Effector memory CD4-positive, alpha-beta T cell (primary cell): ENCODE measurements around the gene CLCN2.
A peak's percentile ranks its signal among the peaks of the same experiment; 100 is the strongest.

Experiments used
- DNase-seq, 3 donors: peaks; one replicate each; pipeline ENCODE4 v3.0.0-alpha.2; 2020
- H3K27ac ChIP-seq: 2 replicates; pipeline ENCODE4 v1.7.0; 2013; ENCODE audit warnings: mild to moderate bottlenecking, low read length, moderate library complexity; ENCODE audit not compliant: insufficient read depth, poor library complexity, severe bottlenecking
- H3K27me3 ChIP-seq: replicated peaks from 2 replicates; pipeline ENCODE4 v1.7.0; 2013; ENCODE audit warnings: mild to moderate bottlenecking, low read length; ENCODE audit not compliant: insufficient read depth, control insufficient read depth, poor library complexity, severe bottlenecking
- H3K36me3 ChIP-seq: 2 replicates; pipeline ENCODE4 v1.7.0; 2013; ENCODE audit warnings: mild to moderate bottlenecking, low read length, moderate library complexity; ENCODE audit not compliant: control insufficient read depth, insufficient read depth
- H3K4me1 ChIP-seq: 2 replicates; pipeline ENCODE4 v1.7.0; 2013; ENCODE audit warnings: low read length, mild to moderate bottlenecking; ENCODE audit not compliant: control insufficient read depth, insufficient read depth, poor library complexity, severe bottlenecking
- H3K4me3 ChIP-seq: 2 replicates; pipeline ENCODE4 v1.7.0; 2013; ENCODE audit warnings: low read length, low read depth, mild to moderate bottlenecking; ENCODE audit not compliant: insufficient read depth, poor library complexity, severe bottlenecking
- H3K9me3 ChIP-seq: 2 replicates; pipeline ENCODE4 v1.7.0; 2013; ENCODE audit warnings: mild to moderate bottlenecking, low read length, moderate library complexity; ENCODE audit not compliant: control insufficient read depth

Gene CLCN2

DNA sequence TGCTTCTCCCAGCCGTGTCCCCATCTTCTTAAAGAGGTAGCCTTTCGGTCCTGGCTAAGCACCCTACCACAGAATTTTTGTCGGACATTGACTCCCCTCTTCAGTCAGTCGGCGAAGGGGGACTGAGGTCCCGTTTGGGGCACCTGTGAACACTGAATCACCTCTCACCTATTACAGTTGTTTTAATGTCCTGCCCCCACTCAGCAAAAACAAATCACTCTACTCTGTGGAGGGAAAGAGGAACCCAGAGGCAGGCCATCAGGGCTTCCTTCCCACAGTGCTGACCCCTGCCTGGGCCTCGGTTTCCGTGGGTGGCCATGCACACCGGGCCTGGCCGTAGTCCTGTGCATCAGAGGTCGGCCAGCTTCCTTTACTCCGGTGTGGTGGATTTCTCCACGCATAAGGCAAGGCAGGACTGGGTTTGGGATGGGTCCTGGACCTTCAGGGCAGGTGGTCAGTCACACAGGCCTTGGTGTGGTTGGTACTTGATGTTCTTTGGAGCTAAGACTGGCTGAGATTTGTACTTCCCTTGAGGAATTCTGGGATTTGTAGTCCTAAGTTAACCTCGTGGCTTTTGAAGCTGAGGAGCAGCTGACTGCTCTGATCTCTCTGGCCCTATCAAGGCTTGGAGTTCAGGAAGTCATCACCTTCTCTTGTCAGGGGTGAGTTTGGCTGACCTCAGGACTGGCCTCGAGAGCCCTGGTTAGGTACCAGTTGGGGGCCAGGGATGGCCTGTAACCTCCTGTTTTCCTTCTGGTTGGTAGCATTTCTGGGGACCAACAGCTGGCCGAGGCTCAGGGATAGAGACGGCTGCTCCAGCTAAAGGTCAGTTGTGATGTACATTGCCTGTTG is 24.6 kb downstream of the CLCN2 start:
- Histone ChIP-seq H3K4me3 (peak overlapping the region; percentile 62), H3K36me3 (peaks cover 26% of the 10 kb centered on the region), H3K27me3 (no peaks in the 10 kb centered on the region), H3K27ac (peak overlapping the region; percentile 88), H3K4me1 (peaks cover 13% of the 10 kb centered on the region), H3K9me3 (no peaks in the 10 kb centered on the region)
- no peak for DNase-seq

GRCh38 chr3:184335661-184336546 is 25.5 kb downstream of the CLCN2 start:
- Histone ChIP-seq H3K4me1 (peaks cover 13% of the 10 kb centered on the region), H3K36me3 (peaks cover 34% of the 10 kb centered on the region), H3K27me3 (no peaks in the 10 kb centered on the region), H3K4me3 (peak overlapping the region; percentile 62), H3K9me3 (no peaks in the 10 kb centered on the region), H3K27ac (peak overlapping the region; percentile 88)
- peak; percentile 74 to 79 (median 75) for DNase-seq

DNA sequence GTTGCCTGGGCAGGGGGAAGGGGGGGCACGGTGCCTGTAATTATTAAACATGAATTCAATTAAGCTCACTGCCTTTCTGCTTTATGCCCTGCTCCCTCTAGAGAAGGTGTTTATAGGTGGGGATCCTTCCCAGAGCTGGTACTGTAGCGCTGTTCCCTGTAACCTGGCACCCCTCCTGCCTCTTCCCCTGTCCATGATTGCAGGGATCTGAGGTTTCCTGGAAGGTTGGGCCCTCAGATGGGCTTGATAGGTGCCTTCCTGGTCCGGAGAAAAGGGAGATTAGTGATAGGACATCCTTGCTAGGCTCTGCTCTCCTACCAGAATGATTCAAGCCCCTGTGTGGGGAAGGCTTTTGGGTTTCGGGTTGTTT is 26.1 kb downstream of the CLCN2 start:
- H3K4me1 ChIP-seq, result peaks cover 13% of the 10 kb centered on the region
- H3K9me3 ChIP-seq, result no peaks in the 10 kb centered on the region
- H3K27ac ChIP-seq, result peak overlapping the region; percentile 88
- peak overlapping the region; percentile 62 for H3K4me3 ChIP-seq
- peaks cover 36% of the 10 kb centered on the region for H3K36me3 ChIP-seq
- no peaks in the 10 kb centered on the region for H3K27me3 ChIP-seq
- DNase-seq, result no peak

DNA sequence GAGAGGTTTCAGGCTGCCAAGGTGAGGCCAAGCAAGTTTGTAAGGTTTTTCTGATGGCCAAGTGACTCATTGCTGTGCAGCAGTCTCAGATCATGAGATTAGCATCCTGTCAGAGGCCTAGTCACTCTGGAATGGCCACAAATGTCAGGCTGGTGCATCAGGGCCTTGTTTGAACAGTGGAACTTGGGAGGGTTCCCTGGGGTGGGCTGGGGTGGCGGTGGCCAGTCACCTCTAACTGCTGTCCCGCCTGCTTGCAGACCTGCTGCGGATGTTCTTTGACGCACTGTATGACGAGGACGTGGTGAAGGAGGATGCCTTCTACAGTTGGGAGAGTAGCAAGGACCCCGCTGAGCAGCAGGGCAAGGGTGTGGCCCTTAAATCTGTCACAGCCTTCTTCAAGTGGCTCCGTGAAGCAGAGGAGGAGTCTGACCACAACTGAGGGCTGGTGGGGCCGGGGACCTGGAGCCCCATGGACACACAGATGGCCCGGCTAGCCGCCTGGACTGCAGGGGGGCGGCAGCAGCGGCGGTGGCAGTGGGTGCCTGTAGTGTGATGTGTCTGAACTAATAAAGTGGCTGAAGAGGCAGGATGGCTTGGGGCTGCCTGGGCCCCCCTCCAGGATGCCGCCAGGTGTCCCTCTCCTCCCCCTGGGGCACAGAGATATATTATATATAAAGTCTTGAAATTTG is 26.8 kb downstream of the CLCN2 start:
- Histone ChIP-seq H3K4me1 (peaks cover 13% of the 10 kb centered on the region), H3K36me3 (peaks cover 43% of the 10 kb centered on the region), H3K27me3 (no peaks in the 10 kb centered on the region), H3K4me3 (no peak overlapping the region), H3K9me3 (no peaks in the 10 kb centered on the region), H3K27ac (peak overlapping the region; percentile 88)
- peak in 2 of 3 donors; percentile 40 to 50 for DNase-seq

DNA sequence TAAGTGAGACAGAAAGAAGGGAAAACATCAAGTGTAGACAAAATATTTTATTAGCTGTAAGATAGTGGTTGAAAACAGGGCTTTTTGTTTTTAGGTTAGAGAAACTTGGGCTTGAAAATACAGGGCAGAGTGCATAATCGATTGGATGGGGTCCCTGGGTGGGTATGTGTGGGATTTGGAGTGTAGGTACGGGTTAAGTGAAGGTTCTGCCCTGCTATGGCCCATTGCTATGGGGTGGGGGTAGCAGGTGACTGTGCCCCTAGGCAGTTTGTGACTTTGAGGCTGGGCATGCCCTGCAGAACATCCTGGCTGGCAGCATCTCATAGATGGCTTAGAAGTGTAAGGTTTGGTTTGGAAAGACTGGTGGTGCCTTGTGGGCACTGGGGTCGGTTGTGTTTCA is 27.7 kb downstream of the CLCN2 start:
- no peak for DNase-seq
- Histone ChIP-seq H3K4me1 (peaks cover 13% of the 10 kb centered on the region), H3K9me3 (no peaks in the 10 kb centered on the region), H3K36me3 (peaks cover 50% of the 10 kb centered on the region), H3K4me3 (no peak overlapping the region), H3K27me3 (no peaks in the 10 kb centered on the region), H3K27ac (peak overlapping the region; percentile 13)

DNA sequence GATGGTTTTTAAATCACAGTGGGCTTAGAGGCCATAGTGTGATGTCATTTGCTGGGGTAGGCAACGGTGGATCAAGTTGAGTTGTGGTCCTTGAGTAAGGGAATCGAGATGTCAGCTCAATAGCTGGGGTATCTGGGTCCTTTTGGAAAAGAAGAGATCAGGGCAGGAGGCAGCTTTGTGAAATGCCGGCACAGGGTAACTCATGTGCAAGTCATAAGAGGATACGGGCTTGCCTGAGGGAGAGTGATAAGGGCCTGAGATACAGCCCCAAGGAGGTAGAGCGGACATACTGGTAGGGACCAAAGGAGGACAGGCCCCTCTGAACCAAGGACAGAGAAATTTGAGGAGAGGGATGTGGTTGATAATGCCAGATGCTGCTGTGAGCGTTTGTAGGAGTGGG is 28.2 kb downstream of the CLCN2 start:
- Histone ChIP-seq H3K36me3 (peaks cover 55% of the 10 kb centered on the region), H3K27me3 (no peaks in the 10 kb centered on the region), H3K27ac (no peak overlapping the region), H3K9me3 (no peaks in the 10 kb centered on the region), H3K4me3 (no peak overlapping the region), H3K4me1 (peaks cover 13% of the 10 kb centered on the region)
- DNase-seq, result no peak

DNA sequence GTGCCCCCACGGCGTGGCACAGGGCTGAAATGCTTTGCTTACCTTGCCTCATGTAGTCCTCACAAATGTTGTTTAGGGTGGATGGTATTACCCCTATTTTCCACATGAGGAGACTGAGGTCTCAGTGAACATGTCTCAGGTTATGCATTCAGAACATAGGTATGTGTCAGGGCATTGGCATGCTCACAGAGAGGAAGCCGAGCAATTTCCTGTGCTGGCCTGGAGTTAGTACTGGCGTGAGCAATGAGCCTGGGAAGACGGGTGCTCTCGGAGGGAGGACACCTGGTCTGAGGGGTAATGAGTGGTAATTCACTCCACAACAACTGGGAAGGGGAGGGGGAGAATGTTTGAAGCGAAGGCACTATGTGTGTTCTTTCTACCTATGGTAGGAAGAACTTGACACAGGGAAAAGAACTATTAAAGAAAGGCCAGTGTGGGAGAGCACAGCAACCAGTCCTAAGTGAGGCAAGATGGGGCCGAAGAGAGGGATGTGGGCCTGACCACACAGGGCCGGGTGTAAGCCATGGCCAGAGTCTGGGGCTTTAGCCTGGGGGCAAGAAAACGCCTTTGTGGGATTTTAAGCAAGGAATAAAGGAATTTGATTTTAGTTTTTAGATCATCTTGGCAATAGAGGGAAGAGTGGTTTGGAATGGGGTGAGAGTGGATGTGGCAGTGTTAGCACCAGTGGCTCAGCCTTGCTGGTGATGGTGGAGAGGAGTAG is 28.9 kb downstream of the CLCN2 start:
- no peaks in the 10 kb centered on the region for H3K9me3 ChIP-seq
- H3K27me3 ChIP-seq, result no peaks in the 10 kb centered on the region
- no peak overlapping the region for H3K4me3 ChIP-seq
- peaks cover 13% of the 10 kb centered on the region for H3K4me1 ChIP-seq
- no peak for DNase-seq
- H3K36me3 ChIP-seq, result peaks cover 62% of the 10 kb centered on the region
- H3K27ac ChIP-seq, result no peak overlapping the region

- Histone ChIP-seq H3K27me3 (no peaks in the 10 kb centered on the region), H3K36me3 (peaks cover 92% of the 10 kb centered on the region), H3K4me3 (no peak overlapping the region), H3K4me1 (no peaks in the 10 kb centered on the region), H3K27ac (no peak overlapping the region), H3K9me3 (no peaks in the 10 kb centered on the region)
- DNase-seq, result no peak
Observed at GRCh38 chr3:184328516-184328915, 32.9 kb downstream of the CLCN2 start.

DNA sequence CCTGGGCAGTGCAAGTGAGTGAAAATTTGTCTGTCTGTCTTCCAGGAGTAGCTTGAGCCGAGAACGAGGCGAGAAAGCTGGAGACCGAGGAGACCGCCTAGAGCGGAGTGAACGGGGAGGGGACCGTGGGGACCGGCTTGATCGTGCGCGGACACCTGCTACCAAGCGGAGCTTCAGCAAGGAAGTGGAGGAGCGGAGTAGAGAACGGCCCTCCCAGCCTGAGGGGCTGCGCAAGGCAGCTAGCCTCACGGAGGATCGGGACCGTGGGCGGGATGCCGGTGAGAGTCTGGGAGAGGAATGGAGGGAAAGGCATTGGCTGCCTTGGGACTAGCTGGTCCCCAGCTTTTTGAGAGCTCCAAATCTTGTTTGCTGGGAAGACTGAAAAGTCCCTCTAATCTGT is 34.2 kb downstream of the CLCN2 start:
- H3K4me1 ChIP-seq, result no peaks in the 10 kb centered on the region
- no peaks in the 10 kb centered on the region for H3K27me3 ChIP-seq
- H3K9me3 ChIP-seq, result no peaks in the 10 kb centered on the region
- no peak for DNase-seq
- H3K36me3 ChIP-seq, result peaks cover 94% of the 10 kb centered on the region
- no peak overlapping the region for H3K27ac ChIP-seq
- no peak overlapping the region for H3K4me3 ChIP-seq
